DOHH2 (cell line): Measurements from ENCODE around the gene MLLT3.

Experiments used
- CTCF ChIP-seq: fragments of 200-600 bp; sonication (generic); IDR thresholded peaks from one replicate; pipeline ENCODE4 v1.5.1; 2014; ENCODE audit warnings: antibody characterized with exemption, mild to moderate bottlenecking, low read depth, low read length; ENCODE audit not compliant: poor library complexity, severe bottlenecking
- EZH2phosphoT487 ChIP-seq: fragments of 200-600 bp; sonication (generic); IDR thresholded peaks from 2 replicates; pipeline ENCODE4 v1.6.1; 2017; ENCODE audit warnings: borderline replicate concordance, mild to moderate bottlenecking, antibody characterized with exemption, low read length, moderate library complexity, mixed read lengths

DNA sequence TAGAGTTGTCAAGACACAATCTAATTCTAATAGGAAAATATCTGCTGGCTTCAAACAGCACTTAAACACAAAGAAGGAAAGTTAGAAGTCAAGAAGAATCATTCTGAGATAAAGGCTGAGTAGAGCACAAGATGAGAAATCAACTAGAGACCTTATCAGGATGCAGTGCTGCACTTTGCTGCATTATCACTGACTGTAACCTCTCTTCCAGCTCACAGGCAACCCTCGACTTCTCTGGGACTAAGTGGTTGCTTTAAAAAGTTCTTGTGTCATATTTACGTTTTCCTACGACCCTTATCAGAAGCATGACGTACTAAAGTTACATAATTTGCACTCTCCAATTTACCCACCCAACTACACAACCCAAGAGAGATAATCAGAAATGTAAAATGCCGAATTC lies 176.1 kb downstream of the MLLT3 start:
- no peak for TF ChIP-seq EZH2phosphoT487
- no peak for TF ChIP-seq CTCF
